ENCODE measurements around the gene HTT.

The HTT gene

DNA sequence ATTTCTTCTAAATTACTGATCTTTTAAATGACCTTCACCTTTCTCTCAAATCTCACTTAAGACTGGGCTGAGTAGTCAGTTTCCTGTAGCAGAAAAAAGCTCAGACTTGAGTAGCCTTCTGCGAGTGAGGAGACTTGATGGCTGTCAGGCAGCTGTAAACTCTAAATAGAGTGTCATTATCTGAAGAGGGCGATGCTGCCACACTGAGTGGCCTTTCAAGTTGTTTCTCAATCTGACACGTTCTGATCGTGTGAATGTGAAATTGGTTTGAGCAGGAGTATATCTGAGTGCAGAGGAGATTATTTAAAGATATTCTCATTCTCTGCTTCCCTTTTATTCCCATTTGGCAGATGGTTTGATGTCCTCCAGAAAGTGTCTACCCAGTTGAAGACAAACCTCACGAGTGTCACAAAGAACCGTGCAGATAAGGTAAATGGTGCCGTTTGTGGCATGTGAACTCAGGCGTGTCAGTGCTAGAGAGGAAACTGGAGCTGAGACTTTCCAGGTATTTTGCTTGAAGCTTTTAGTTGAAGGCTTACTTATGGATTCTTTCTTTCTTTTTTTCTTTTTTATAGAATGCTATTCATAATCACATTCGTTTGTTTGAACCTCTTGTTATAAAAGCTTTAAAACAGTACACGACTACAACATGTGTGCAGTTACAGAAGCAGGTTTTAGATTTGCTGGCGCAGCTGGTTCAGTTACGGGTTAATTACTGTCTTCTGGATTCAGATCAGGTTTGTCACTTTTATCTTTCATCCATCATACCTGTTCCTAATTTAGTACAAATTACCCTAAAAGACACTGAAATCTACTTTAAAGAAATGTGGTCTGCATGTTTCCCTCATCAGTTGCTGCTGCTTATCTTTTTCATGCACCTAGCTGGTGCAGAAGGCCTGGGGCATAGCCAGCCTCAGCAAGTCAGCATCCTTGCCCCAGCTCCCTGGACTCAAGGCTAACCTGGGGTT, 100.2 kb downstream of the HTT start:
- DNase-seq (ENCODE audit: low read depth), result no peak

- no peak for DNase-seq (ENCODE audit: low read depth)
These were observed 102.1 kb downstream of the HTT start for GRCh38 chr4:3176367-3177229.

DNA sequence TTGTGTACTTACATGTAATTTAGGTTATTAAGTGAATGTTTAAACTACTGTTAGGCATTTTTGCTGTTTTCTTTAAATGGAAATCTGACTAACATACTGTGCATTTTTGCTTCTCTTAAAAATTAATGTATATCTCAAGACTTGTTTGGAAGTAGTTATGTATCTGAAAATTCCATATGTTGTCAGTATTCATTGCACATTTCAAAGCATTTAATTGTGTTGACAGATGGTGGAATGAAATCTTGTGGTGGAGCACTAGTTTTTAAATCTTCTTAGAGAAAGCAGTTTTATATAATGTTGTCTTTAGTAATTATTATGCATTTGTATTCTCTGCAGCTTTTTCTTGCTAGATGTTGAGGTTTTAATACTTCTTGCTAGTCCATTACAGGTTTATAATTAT, 102.9 kb downstream of the HTT start:
- no peak for DNase-seq (ENCODE audit: low read depth)

DNA sequence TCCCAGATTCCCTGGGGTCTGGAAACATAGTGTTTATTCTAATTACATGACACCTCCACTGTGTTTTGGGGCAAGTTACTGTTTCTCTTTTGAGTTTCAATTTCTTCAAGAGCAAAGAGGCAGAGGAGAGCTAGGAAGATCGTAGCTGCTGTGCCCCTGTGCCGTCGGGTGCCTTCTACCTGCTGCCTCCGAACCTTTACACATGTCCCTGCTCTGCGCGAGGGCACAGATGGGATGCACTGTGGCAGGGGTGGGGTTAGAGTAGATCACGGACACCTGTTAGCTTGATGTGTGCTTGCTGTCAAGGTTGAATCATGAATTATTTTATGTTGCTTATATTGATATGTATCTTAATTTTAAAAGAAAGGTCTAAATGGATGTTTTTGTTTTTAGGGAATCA, 103.4 kb downstream of the HTT start:
- no peak for DNase-seq (ENCODE audit: low read depth)

DNA sequence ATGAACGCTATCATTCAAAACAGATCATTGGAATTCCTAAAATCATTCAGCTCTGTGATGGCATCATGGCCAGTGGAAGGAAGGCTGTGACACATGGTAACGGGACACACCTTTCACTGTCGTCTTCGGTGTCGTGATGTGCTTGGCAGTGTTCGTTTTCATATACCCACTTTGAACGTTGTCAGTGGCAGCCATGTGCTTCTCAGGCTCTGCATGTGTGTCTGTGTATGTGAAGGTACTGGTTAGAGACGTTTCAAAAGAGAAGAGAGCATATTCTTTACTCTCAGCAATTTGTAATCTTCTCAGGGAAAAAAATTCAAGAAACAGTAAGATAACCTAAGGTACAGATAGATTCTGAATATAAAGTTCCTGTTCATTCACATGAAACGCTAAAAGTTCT, 103.9 kb downstream of the HTT start:
- no peak for DNase-seq (ENCODE audit: low read depth)

DNA sequence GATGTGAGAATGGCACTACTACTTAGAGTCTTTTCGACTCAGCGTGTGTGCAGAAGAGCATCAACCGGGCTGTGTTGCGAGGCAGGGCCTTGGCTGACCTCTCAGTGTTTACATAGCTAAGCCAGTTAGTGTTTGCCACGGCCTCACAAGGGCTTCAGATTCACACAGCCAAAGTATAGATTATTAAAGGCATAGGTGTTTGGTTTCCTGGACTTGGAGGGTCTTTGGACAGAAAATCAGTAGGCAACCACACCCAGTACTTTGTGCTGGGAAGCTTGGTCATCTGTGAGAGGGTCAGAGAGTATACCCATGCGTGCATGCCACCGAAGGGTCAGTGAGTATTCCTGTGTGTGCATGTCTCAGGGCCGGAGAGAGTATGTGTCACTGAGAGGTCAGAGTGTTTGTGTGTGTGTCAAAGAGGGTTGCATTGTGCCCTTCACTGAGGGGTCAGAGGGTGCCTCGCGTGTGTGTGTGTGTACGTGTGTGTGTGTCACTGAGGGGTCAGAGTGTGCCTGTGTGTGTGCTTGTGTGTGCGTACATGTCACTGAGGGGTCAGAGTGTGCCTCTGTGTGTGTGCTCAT, 104.7 kb downstream of the HTT start:
- DNase-seq (ENCODE audit: low read depth), result no peak

DNA sequence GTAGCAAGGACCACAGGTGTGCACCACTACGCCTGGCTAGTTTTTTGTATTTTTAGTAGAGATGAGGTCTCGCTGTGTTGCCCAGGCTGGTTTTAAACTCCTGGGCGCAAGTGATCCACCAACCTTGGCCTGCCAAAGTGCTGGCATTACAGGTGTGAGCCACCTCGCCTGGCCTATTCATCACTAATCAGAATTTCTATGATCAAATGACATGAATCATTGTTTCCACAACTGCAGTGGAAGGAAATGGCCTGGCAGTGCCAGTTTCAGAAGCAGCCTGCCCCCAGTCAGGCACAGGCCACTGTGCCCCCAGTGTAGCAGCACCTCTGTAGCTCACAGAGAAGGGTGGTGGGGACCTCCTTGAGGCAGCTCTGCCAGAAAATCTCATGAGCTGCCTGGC, 108.5 kb downstream of the HTT start:
- DNase-seq (ENCODE audit: low read depth), result no peak

DNA sequence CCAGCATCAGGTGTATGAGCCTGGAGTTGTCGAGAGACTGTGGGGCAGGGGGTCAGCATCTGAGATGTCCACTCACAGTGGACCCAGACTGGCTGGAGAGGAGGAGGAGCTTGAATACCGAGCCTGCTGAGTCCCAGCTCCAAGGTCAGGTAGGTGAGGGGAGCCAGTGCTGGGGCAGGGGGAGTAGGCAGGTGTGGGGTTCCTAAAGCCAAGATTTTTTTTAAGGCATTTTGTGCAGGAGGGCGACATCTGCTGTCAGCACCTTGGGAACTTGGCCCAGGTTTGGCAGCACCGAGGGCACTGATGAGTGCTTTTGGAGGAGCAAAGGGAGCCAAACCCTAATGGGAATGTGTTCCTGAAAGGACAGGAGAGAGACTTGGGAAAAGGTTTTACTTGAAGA, 110.2 kb downstream of the HTT start:
- no peak for DNase-seq (ENCODE audit: low read depth)

DNA sequence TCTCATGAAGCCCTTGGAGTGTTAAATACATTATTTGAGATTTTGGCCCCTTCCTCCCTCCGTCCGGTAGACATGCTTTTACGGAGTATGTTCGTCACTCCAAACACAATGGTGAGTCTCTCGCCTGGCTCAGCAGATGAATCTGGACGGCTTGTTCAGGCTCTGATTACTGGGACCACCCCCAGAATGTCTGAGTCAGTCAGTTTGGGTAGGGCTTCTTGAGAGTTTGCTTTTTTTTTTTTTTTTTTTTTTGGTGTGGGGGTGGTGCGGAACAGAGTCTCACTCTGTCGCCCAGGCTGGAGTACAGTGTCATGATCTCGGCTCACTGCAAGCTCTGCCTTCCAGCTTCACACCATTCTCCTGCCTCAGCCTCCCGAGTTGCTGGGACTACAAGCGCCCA, 112.1 kb downstream of the HTT start:
- no peak for DNase-seq (ENCODE audit: low read depth)

DNA sequence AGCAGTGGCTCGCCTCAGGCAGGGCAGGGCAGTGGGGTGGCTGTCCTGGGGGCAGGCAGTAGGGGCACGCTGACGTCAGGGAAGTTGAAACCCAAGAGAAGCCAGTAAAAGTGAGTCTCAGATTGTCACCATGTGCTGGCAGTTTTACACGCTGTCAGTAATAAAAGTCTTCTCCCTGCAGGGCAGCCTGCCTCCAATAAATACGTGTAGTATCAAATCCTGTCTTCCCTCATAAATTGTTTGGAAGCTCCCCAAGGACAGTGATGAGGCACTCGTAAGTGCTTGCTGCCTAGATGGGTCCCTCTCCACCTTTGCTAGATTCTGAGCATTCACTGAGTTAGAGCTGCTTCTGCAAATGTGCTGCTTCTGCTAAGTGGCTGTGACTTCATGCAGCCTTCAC, 113.6 kb downstream of the HTT start:
- DNase-seq (ENCODE audit: low read depth), result no peak

DNA sequence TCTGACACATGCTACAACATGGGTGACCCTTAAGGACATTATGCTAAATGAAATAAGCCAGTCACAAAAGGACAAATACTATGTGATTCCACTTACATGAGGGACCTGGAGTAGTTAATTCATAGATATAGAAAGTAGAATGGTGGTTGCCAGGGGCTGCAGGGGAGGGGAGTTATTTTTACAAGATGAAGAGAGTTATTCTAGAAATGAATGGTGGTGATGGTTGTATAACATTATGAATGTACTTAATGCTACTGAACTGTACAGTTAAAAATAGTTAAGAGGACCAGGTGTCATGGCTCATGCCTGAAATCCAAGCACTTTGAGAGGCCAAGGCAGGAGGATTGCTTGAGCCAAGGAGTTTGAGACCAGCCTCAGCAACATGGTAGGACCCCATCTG, 115.0 kb downstream of the HTT start:
- no peak for DNase-seq (ENCODE audit: low read depth)

- DNase-seq (ENCODE audit: low read depth), result no peak
These were observed 116.1 kb downstream of the HTT start for GRCh38 chr4:3190549-3190948.

- no peak for DNase-seq (ENCODE audit: low read depth)
These were observed 117.7 kb downstream of the HTT start for GRCh38 chr4:3192188-3192587.

- no peak for DNase-seq (ENCODE audit: low read depth)
These were observed 118.3 kb downstream of the HTT start for GRCh38 chr4:3192827-3193226.

DNA sequence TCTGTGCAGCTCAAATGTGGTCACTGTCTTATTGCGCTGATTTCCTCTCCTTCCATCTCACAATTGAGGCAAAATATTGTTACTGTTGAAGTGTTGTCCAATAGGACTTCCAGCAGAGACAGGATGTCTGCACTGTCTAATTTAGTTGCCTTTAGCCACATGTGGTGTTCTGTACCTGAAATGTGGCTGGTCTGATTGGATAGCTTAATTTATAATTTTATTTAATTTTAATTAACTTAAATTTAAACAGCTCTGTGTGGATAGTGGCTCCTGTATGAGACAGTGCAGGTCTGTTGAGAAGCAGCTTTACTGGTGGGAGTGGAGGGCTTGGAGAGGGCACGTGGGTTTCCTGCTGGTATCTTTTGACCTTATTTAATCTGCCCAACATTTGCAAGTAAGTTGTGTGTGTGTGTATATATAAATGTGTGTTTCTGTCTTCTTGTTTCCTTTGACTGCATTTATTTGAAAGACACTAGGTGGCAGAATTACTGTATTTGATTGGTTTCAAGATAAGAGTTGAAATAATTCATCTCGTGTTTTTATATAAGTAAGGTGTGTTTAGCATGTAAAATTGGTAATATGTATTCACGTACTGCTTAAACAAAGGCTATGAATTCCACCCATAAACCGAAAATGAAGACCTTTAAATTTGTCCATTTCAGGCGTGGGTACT, 119.2 kb downstream of the HTT start:
- DNase-seq (ENCODE audit: low read depth), result no peak

DNA sequence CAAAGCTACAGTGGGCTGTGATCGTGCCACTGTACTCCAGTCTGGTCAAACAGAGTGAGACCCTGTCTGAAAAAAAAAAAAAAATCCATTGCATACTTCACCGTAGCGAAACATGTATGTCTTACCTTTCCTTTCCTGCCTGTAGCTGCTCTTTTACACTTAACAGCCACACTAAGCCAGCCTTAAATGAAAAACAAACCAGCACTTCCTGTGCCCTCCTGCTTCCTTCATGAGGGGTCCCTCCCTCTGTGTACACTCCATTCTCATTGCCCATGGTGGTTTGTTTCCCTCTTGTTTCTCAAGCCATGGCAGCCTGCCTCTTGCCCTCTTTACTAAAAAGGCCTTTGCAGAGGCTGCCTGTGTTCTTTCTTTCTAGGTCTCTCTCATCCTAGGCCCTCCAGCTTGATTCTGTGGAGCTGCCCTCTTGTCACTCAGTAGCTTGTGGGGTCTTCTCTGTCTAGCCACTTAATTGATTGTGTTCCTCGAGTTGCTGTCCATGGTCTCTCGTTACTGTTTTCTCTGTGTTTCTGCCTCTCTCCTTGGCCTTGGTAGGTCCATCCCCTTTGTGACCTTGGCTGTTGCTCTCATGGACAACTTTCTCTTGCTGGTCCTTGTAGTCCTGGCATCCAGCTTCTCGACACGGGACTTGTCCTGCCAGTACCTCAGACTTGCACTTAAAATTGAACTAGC, 122.3 kb downstream of the HTT start:
- no peak for DNase-seq (ENCODE audit: low read depth)

GRCh38 chr4:3197366-3198105, 123.1 kb downstream of the HTT start:
- DNase-seq (ENCODE audit: low read depth), result no peak

DNA sequence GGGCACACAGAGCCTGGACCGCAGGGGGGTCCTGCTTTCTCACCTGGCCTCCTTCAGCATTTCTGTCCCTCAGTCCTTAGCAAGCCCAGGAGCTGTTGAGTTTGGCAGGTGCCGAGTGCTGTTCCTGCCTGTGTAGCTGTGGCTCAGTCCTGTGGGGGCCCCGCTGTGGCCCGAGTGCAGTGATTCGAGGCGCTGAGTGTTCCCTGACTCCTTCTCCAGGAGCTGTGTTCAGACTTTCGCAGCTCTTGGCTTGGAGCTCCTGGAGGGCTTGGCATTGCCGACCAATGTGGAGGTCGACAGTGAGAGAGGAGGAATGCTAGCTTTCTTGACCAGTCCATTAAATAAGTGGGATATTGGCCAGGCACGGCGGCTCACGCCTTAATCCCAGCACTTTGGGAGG, 124.4 kb downstream of the HTT start:
- no peak for DNase-seq (ENCODE audit: low read depth)

DNA sequence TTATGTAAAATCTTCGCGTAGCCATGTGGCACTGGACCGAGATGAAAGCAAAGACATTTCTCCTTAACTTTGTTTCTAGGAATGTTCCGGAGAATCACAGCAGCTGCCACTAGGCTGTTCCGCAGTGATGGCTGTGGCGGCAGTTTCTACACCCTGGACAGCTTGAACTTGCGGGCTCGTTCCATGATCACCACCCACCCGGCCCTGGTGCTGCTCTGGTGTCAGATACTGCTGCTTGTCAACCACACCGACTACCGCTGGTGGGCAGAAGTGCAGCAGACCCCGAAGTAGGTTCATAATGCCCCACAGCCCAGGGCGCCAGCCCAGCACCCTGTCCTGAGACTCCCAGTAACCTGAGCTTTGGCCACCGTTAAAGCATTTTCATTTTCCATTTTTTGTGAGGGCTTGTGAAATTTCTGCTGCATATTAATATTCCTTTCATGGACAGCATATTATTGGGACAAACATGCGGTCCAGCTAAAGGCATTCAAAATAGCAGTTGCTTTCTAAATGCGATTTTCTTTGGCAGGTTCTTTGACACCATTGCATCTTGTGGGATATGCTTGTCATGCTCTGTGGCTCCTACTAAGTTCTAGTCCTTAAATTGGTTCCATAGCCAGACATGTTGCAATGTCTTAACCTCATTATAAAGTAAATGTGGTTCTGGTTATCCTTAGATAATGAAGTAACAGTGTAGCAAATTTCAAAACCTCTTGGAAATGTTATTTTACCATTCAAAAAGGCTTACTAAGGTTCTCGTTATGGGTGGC, 125.4 kb downstream of the HTT start:
- DNase-seq (ENCODE audit: low read depth), result no peak
